HG03095 (cell line): Measurements from ENCODE around the gene PCBP3.
"Not testable (repeated sequence)": the region's sequence is repeated elsewhere in the genome, so short reads cannot be mapped to it uniquely, and the experiment has no call there.

Source experiments
- ATAC-seq: cut with Tn5 transposase; IDR thresholded peaks from one replicate; pipeline ENCODE4 v1.9.1; 2021; ENCODE audit warnings: moderate library complexity; ENCODE audit not compliant: unreplicated experiment

Gene PCBP3

DNA sequence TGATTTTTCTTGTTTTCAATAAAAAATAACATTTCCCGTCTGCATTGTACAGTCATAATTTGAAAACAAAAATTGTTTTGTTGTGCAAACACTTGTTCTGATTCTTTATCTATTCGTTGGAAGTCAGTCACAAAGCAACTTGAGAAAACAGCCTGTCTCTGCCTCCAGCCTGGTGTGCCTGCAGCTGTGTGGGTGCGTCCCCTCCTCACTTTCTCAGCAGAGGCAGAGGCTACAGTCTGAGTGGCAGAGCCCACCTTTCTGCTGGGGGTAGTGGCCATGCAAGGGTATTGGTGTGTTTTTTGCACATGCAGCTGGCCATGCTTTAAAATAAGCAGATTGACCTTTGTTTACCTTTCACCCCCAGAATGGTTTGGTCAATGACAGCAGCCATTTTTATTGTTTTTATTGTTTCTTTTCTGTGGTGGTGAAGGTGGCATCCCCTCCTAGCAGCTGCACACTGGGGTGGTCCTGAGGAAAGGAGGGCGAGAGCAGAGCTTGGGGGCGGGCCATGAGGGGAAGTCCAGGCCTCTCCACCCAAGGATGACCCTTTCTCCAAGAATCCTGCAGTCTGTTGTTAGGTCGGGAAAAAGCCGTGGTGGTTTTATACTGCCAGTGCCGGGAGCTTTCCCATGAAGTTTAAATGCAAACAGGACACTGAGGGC, 159.6 kb downstream of the PCBP3 start:
- ATAC-seq: no peak

- no peak for ATAC-seq
These were observed 160.3 kb downstream of the PCBP3 start for GRCh38 chr21:45803618-45804340.

GRCh38 chr21:45804809-45805313, 161.3 kb downstream of the PCBP3 start:
- no peak for ATAC-seq

DNA sequence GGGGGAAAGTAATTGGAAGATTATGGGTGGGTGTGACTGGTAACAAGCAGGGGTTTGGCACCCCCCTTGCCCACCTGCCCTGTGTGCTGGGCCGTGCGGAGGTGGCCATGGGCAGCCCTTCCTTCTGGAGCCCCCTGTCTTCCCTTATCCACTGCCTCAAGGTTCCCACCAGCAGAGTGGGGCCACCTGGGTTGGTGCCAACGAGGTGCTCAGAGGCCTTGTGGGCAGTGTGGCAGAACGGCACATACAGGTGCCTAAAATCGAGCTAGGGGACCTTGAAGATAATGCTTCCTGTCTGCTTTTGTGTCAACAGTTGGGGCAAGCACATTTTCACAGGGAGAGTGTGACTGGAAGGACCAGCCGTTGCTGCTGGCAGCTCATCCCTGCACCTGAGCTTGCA, 161.8 kb downstream of the PCBP3 start:
- ATAC-seq: no peak

DNA sequence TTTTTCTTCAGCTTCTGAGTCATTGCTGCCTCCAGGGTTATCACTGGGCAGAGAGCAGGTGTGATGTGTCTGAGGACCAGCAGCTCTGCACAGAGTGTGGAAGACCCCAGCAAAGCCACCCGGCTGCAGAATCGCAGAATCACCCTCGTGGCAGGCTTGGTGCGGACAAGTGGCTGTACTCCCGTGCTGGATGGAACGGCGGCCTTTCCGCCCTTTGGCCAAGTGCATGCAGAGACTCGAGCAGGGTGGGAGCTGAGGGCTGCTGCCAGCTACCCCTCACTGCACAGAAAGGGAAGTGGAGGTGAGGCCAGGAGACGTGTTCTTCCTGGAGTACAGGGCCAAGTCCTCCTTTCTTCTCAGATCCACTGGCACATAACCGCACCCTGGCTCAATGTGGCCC, 162.5 kb downstream of the PCBP3 start:
- ATAC-seq: no peak

GRCh38 chr21:45808663-45809062, 165.1 kb downstream of the PCBP3 start:
- not testable (repeated sequence) for ATAC-seq

DNA sequence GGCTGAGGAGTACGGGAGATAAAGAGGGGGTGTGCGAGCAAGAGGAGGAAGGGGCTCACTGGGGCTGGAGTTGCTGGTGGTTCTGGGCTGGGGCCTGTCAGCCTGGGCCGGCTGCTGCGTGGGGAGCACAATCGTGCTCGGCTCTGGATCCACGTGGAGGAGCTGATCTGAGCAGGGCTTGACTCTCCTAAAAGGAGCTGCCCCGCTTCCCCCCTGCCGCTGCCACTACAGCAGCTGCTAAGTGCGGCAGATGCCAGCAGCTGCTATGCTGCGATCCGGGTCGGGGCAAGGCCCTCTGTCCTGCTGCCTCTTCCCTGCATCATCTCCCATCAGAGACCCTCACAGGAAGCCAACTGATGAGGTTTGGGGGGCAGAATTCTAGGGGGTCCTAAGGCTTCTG, 165.9 kb downstream of the PCBP3 start:
- ATAC-seq: no peak

GRCh38 chr21:45811136-45811535, 167.6 kb downstream of the PCBP3 start:
- ATAC-seq: no peak

DNA sequence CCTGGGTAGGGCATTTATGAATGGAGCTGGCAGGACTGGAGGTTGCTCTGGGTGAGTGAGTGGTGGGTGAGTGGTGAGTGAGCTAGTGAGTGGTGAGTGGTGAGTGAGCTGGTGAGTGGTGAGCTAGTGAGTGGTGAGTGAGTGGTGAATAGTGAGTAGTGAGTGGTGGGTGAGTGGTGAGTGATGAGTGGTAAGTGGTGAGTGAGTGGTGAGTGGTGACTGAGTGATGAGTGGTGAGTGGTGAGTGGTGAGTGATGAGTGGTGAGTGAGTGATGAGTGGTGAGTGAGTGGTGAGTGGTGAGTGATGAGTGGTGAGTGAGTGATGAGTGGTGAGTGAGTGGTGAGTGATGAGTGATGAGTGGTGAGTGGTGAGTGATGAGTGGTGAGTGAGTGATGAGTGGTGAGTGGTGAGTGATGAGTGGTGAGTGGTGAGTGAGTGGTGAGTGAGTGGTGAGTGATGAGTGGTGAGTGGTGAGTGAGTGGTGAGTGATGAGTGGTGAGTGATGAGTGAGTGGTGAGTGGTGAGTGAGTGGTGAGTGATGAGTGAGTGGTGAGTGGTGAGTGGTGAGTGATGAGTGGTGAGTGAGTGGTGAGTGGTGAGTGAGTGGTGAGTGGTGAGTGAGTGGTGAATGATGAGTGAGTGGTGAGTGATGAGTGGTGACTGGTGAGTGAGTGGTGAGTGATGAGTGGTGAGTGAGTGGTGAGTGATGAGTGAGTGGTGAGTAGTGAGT, 170.8 kb downstream of the PCBP3 start:
- not testable (repeated sequence) for ATAC-seq

- not testable (repeated sequence) for ATAC-seq
These were observed 172.3 kb downstream of the PCBP3 start for GRCh38 chr21:45815781-45816180.

DNA sequence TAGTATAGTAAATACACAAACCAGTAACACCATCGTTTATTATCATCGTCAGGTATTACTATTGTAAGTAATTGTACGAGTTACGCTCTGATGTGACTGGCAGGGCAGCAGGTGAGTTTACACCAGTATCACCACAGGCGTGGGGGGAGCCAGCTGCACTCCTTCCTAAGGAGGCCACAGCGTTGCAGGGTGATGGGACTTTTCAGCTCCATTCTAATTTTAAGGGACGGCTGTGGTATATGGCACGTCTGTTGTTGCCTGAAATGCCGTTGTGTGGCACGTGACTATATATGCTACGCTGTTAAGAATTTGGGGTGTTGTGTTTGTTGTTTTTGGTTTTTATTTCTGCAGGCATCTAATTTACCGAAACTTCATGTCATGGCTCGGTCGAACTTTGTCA, 173.3 kb downstream of the PCBP3 start:
- no peak for ATAC-seq

DNA sequence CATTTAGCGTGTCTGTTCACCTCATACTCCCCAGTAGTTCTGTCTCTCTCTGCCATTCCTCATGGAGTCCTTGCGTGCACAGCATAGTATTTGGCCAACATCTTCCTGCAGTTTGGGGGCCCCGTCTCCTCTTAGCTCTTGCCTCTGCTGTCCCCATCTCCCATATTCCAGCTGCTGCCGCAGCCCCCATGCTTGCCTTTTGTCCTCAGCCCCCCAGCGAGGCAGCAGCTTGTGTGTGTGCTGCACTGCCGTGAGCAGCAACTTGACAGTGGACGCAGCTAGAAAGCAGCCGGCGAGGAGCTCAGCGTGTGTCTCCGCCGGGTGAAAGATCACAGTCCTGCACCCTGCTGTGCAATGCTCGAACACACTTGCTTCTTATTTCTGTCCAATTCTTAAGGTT, 173.8 kb downstream of the PCBP3 start:
- no peak for ATAC-seq

DNA sequence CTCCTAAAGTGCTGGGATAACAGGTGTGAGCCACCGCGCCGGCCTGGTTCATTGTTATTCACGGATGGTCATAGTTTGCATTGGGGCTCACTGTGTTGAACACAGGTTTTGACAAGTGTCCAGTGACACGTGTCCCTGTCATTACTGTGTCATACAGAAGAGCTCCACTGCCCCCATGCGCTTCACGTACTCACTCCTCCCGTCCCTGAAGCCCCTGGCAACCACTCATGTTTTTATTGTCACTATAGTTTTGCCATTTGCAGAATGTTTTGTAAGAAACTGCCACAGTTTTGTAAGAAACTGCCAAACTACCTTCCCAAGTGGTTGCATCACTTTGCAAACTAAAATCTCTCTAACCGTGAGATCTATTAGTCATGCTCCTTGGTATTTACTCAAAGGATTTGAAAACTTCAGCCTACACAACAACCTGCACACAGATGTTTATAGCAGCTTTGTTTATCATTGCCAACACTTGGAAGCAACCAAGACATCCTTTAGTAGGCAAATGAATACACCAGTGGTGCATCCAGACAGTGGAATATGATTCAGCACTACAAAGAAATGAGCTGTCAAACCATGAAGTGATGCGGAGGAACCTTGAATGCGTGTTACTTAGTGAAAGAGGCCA, 174.9 kb downstream of the PCBP3 start:
- ATAC-seq: no peak

GRCh38 chr21:45818904-45819285, 175.4 kb downstream of the PCBP3 start:
- no peak for ATAC-seq

GRCh38 chr21:45819478-45820170, 176.1 kb downstream of the PCBP3 start:
- no peak for ATAC-seq

DNA sequence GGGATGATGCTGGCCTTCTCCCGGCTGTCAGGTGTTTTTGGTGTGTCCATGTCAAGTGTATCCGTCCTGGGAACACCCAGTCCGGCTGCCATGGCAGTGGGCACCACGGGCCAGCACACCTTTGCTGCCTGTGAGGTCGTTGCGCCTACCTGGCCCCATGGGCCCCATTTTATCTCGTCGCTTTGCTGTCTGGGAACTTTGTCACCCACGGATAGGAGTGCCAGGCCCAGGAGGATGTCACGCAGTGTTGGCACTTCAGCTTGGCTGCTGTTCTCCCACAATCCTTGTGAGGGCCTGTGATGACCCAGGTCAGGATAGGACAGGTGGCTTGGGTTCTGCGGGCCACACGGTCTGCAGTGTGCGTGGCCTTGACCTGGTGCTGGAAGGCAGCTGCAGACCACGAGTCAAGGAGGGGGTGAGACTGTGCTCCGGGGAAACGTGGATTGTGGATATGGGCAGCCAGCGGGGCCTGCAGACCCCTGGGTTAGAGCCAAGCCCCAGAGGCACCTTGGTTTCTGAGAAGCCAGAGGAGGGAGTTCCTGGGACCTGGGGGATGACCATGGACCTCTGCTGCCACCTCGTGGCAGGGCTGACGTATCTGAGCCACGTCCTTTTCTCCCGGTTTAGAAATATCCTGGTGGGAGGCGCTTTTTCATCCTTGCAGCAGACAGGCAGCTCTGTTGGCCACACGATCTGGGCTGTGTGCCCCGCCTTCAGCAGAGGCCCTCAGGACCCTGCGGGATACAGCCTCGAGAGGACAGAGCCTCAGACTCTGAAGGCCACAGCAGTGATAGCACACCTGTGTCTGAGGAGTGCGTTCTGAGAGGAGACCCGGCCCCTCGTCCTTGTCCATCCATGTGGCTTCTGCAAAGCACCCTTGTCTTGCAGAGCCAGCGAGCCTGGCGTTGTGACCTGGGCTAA, 176.9 kb downstream of the PCBP3 start:
- ATAC-seq: no peak

DNA sequence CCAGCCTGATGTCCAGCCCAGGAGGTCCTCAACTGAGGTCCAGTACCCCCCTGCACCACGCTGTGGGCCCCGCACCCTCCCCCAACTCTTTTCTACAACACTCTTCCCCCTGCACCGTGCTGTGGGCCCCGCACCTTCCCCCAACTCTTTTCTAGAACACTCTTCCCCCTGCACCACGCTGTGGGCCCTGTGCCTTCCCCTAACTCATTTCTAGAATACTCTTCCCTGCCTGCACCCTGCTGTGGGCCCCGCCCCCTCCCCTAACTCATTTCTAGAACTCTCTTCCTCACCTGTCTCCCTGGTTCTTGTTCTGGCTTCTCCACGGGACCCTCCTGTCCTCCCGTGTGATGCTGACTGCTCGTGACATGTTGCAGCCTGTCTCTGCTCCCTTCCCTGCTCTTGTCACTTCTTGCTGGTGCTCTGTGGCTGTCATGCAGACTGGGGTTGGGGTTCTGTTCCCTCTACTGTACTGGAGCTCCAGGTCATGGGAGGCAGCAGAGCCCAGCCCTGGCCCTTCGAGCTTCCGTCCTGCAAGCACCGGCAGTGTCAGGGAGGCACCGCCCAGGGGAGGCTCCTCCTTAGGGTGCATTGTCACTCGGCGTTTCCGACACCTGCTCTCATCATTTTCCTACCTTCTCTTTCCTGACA, 177.9 kb downstream of the PCBP3 start:
- ATAC-seq: no peak

GRCh38 chr21:45821998-45822397, 178.5 kb downstream of the PCBP3 start:
- no peak for ATAC-seq

GRCh38 chr21:45822429-45823099, 179.0 kb downstream of the PCBP3 start:
- no peak for ATAC-seq
